Germinal center (tissue), 1 donor: ENCODE results near the gene IMP4.
A peak's percentile ranks its signal among the peaks of the same experiment; 100 is the strongest.

ENCODE experiments used
- DNase-seq: peaks from one replicate; pipeline ENCODE4 v3.0.0; 2012; ENCODE audit warnings: mixed read lengths, low spot score

Gene IMP4

GRCh38 chr2:130336877-130337734 lies 5.6 kb upstream of the IMP4 start:
- peak; percentile 75 for DNase-seq

GRCh38 chr2:130337735-130338325 lies 4.9 kb upstream of the IMP4 start:
- no peak for DNase-seq

GRCh38 chr2:130338793-130339345 lies 3.8 kb upstream of the IMP4 start:
- DNase-seq = no peak

- DNase-seq = no peak
Measured at GRCh38 chr2:130339885-130340745, 2.6 kb upstream of the IMP4 start.

GRCh38 chr2:130341562-130342019 lies 1.1 kb upstream of the IMP4 start:
- no peak for DNase-seq

- peak; percentile 91 for DNase-seq
Measured at GRCh38 chr2:130342020-130342532, 621 bp upstream of the IMP4 start.

- DNase-seq = no peak
Measured at GRCh38 chr2:130344578-130344977, 1.9 kb downstream of the IMP4 start.

- no peak for DNase-seq
Measured at GRCh38 chr2:130345091-130345490, 2.4 kb downstream of the IMP4 start.

- DNase-seq = no peak
Measured at GRCh38 chr2:130345611-130346010, 2.9 kb downstream of the IMP4 start.

- DNase-seq = no peak
Measured at GRCh38 chr2:130346041-130346740, 3.5 kb downstream of the IMP4 start.

- no peak for DNase-seq
Measured at GRCh38 chr2:130346741-130347066, 4.0 kb downstream of the IMP4 start.

GRCh38 chr2:130347220-130347925 lies 4.7 kb downstream of the IMP4 start:
- no peak for DNase-seq

GRCh38 chr2:130349174-130349573 lies 6.5 kb downstream of the IMP4 start:
- no peak for DNase-seq

- DNase-seq = no peak
Measured at GRCh38 chr2:130351711-130352110, 9.0 kb downstream of the IMP4 start.

GRCh38 chr2:130352237-130352636 lies 9.5 kb downstream of the IMP4 start:
- no peak for DNase-seq

GRCh38 chr2:130353291-130354138 lies 10.8 kb downstream of the IMP4 start:
- DNase-seq = no peak

- DNase-seq = no peak
Measured at GRCh38 chr2:130354139-130354428, 11.4 kb downstream of the IMP4 start.

GRCh38 chr2:130355172-130355577 lies 12.5 kb downstream of the IMP4 start:
- no peak for DNase-seq

- DNase-seq = peak; percentile 74
Measured at GRCh38 chr2:130355578-130356431, 13.1 kb downstream of the IMP4 start, which contains the start of gene PTPN18. TSS of gene PTPN18 (plus strand) at chr2:130356056. CDS start at chr2:130356108, 52 bp downstream.
